Trophoblast cell (in vitro differentiated cells and primary cell): ENCODE data around the gene ELFN1.

Source experiments
- DNase-seq, 2 donors: peaks; one replicate each; pipeline ENCODE4 v3.0.0-alpha.2; 2016
- H2AFZ ChIP-seq: 2 replicates; pipeline ENCODE4 v1.6.1; 2013; ENCODE audit warnings: low read length, moderate library complexity, mild to moderate bottlenecking; ENCODE audit not compliant: insufficient read depth, poor library complexity
- H2AK5ac ChIP-seq: 2 replicates; pipeline ENCODE4 v1.6.1; 2013; ENCODE audit warnings: mild to moderate bottlenecking, low read length
- H2BK120ac ChIP-seq: 2 replicates; pipeline ENCODE4 v1.6.1; 2013; ENCODE audit warnings: low read length, mild to moderate bottlenecking, moderate library complexity; ENCODE audit not compliant: insufficient read depth, poor library complexity
- H2BK12ac ChIP-seq: 2 replicates; pipeline ENCODE4 v1.6.1; 2013; ENCODE audit warnings: mild to moderate bottlenecking, low read length, moderate library complexity
- H2BK5ac ChIP-seq: 2 replicates; pipeline ENCODE4 v1.6.1; 2013; ENCODE audit warnings: low read length, low read depth, moderate library complexity, mild to moderate bottlenecking; ENCODE audit not compliant: poor library complexity
- H3K14ac ChIP-seq: 2 replicates; pipeline ENCODE4 v1.6.1; 2013; ENCODE audit warnings: mild to moderate bottlenecking, low read length
- H3K18ac ChIP-seq: 2 replicates; pipeline ENCODE4 v1.6.1; 2013; ENCODE audit warnings: mild to moderate bottlenecking, low read length
- H3K23ac ChIP-seq: 2 replicates; pipeline ENCODE4 v1.6.1; 2013; ENCODE audit warnings: low read length
- H3K27ac ChIP-seq: 2 replicates; pipeline ENCODE4 v1.5.1; 2013; ENCODE audit warnings: low read depth, mild to moderate bottlenecking, inconsistent platforms, low read length, moderate library complexity
- H3K27me3 ChIP-seq: 2 replicates; pipeline ENCODE4 v1.6.1; 2013; ENCODE audit warnings: inconsistent platforms, mild to moderate bottlenecking, low read length, moderate library complexity; ENCODE audit not compliant: insufficient read depth
- H3K36me3 ChIP-seq, 2 experiments: 1 replicate in 1 of 2; 2 replicates in 1 of 2; pipeline ENCODE4 v1.6.1; 2013; ENCODE audit warnings: low read length in 2 of 2, mild to moderate bottlenecking in 2 of 2, moderate library complexity in 1 of 2; ENCODE audit not compliant: insufficient read depth in 2 of 2, control insufficient read depth in 1 of 2
- H3K4ac ChIP-seq: 2 replicates; pipeline ENCODE4 v1.6.1; 2013; ENCODE audit warnings: low read depth, mild to moderate bottlenecking, low read length, moderate library complexity
- H3K4me1 ChIP-seq, 2 experiments: 1 replicate in 1 of 2; 2 replicates in 1 of 2; pipeline ENCODE4 v1.6.1; 2013; ENCODE audit warnings: low read length in 2 of 2, mild to moderate bottlenecking in 2 of 2, moderate library complexity in 1 of 2; ENCODE audit not compliant: insufficient read depth in 2 of 2, control insufficient read depth in 1 of 2
- H3K4me2 ChIP-seq: 2 replicates; pipeline ENCODE4 v1.6.1; 2013; ENCODE audit warnings: inconsistent platforms, mild to moderate bottlenecking, low read length, moderate library complexity
- H3K4me3 ChIP-seq: 2 replicates; pipeline ENCODE4 v1.5.1; 2013; ENCODE audit warnings: mild to moderate bottlenecking, low read depth, low read length, inconsistent platforms
- H3K79me1 ChIP-seq: one replicate; pipeline ENCODE4 v1.6.1; 2013; ENCODE audit warnings: low read length
- H3K79me2 ChIP-seq: 2 replicates; pipeline ENCODE4 v1.6.1; 2013; ENCODE audit warnings: low read length, mild to moderate bottlenecking; ENCODE audit not compliant: control insufficient read depth, insufficient read depth, poor library complexity
- H3K9ac ChIP-seq: 2 replicates; pipeline ENCODE4 v1.6.1; 2013; ENCODE audit warnings: mild to moderate bottlenecking, low read length
- H3K9me3 ChIP-seq: 2 replicates; pipeline ENCODE4 v1.6.1; 2013; ENCODE audit warnings: low read depth, mild to moderate bottlenecking, control low read depth, inconsistent platforms, low read length; ENCODE audit not compliant: insufficient read depth
- H4K12ac ChIP-seq: 2 replicates; pipeline ENCODE4 v1.6.1; 2013; ENCODE audit warnings: low read depth, mild to moderate bottlenecking, low read length, moderate library complexity
- H4K8ac ChIP-seq: 2 replicates; pipeline ENCODE4 v1.6.1; 2013; ENCODE audit warnings: low read depth, mild to moderate bottlenecking, low read length, moderate library complexity
- H4K91ac ChIP-seq: one replicate; pipeline ENCODE4 v1.6.1; 2013; ENCODE audit warnings: low read depth, mild to moderate bottlenecking, low read length, moderate library complexity
- WGBS: extraction: QIAGEN DNeasy Blood & Tissue Kit; methylation state at CpG from one replicate; pipeline ENCODE4 v1.1.7; 2013; ENCODE audit warnings: missing lambda C conversion rate; ENCODE audit not compliant: insufficient read length, insufficient coverage; ENCODE audit errors: extremely low coverage; 5-methylcytosine and 5-hydroxymethylcytosine counted together

Gene ELFN1

GRCh38 chr7:1746491-1746975, 76.5 kb downstream of the ELFN1 start:
- Histone ChIP-seq H3K4me1 (no peaks in the 10 kb centered on the region), H3K27ac (no peak overlapping the region), H3K27me3 (no peaks in the 10 kb centered on the region), H3K14ac (no peak overlapping the region), H2AK5ac (no peak overlapping the region), H4K12ac (no peak overlapping the region), H3K4ac (no peak overlapping the region), H2BK12ac (no peak overlapping the region), H3K9ac (no peak overlapping the region), H4K8ac (no peak overlapping the region), H2BK5ac (no peak overlapping the region), H3K9me3 (no peaks in the 10 kb centered on the region), H3K23ac (no peak overlapping the region), H3K79me1 (no peaks in the 10 kb centered on the region), H4K91ac (no peak overlapping the region), H2BK120ac (no peak overlapping the region), H3K4me2 (no peak overlapping the region), H3K79me2 (no peaks in the 10 kb centered on the region), H3K4me3 (no peak overlapping the region), H3K36me3 (no peaks in the 10 kb centered on the region), H2AFZ (no peak overlapping the region), H3K18ac (no peak overlapping the region)
- no peak for DNase-seq
- no CpG with 5 or more reads among the region's 60 CpGs for WGBS

- no peak for DNase-seq
- Histone ChIP-seq H4K12ac (no peak overlapping the region), H3K27ac (no peak overlapping the region), H3K36me3 (no peaks in the 10 kb centered on the region), H3K9me3 (no peaks in the 10 kb centered on the region), H3K18ac (no peak overlapping the region), H3K79me2 (no peaks in the 10 kb centered on the region), H3K9ac (no peak overlapping the region), H2BK5ac (no peak overlapping the region), H2BK120ac (no peak overlapping the region), H4K91ac (no peak overlapping the region), H3K23ac (no peak overlapping the region), H3K4me3 (no peak overlapping the region), H3K4ac (no peak overlapping the region), H2AFZ (no peak overlapping the region), H4K8ac (no peak overlapping the region), H3K14ac (no peak overlapping the region), H3K4me1 (no peaks in the 10 kb centered on the region), H2AK5ac (no peak overlapping the region), H3K4me2 (no peak overlapping the region), H3K27me3 (no peaks in the 10 kb centered on the region), H3K79me1 (no peaks in the 10 kb centered on the region), H2BK12ac (no peak overlapping the region)
- WGBS = no CpG with 5 or more reads among the region's 38 CpGs
Measured at GRCh38 chr7:1747004-1747801, 77.1 kb downstream of the ELFN1 start.

GRCh38 chr7:1748076-1748838, 78.2 kb downstream of the ELFN1 start:
- Histone ChIP-seq H3K18ac (no peak overlapping the region), H4K91ac (no peak overlapping the region), H3K9ac (no peak overlapping the region), H3K27ac (no peak overlapping the region), H3K9me3 (no peaks in the 10 kb centered on the region), H2BK5ac (no peak overlapping the region), H2BK12ac (no peak overlapping the region), H3K4me1 (no peaks in the 10 kb centered on the region), H3K4me3 (no peak overlapping the region), H4K12ac (no peak overlapping the region), H3K4ac (no peak overlapping the region), H2AK5ac (no peak overlapping the region), H2BK120ac (no peak overlapping the region), H3K36me3 (no peaks in the 10 kb centered on the region), H2AFZ (no peak overlapping the region), H3K27me3 (no peaks in the 10 kb centered on the region), H3K79me2 (no peaks in the 10 kb centered on the region), H3K79me1 (no peaks in the 10 kb centered on the region), H3K23ac (no peak overlapping the region), H3K14ac (no peak overlapping the region), H3K4me2 (no peak overlapping the region), H4K8ac (no peak overlapping the region)
- no peak for DNase-seq
- WGBS = no CpG with 5 or more reads among the region's 32 CpGs

- Histone ChIP-seq H3K4me3 (no peak overlapping the region), H3K23ac (no peak overlapping the region), H3K27me3 (no peaks in the 10 kb centered on the region), H3K27ac (no peak overlapping the region), H4K12ac (no peak overlapping the region), H3K4ac (no peak overlapping the region), H2BK5ac (no peak overlapping the region), H3K79me1 (no peaks in the 10 kb centered on the region), H2BK12ac (no peak overlapping the region), H4K8ac (no peak overlapping the region), H4K91ac (no peak overlapping the region), H3K9me3 (no peaks in the 10 kb centered on the region), H3K14ac (no peak overlapping the region), H3K36me3 (no peaks in the 10 kb centered on the region), H2BK120ac (no peak overlapping the region), H3K18ac (no peak overlapping the region), H2AFZ (no peak overlapping the region), H3K4me2 (no peak overlapping the region), H2AK5ac (no peak overlapping the region), H3K9ac (no peak overlapping the region), H3K4me1 (no peaks in the 10 kb centered on the region), H3K79me2 (no peaks in the 10 kb centered on the region)
- WGBS = no CpG with 5 or more reads among the region's 8 CpGs
- no peak for DNase-seq
Measured at GRCh38 chr7:1748839-1749173, 78.7 kb downstream of the ELFN1 start.
